HCT116 (cell line): ENCODE measurements around the gene KRTAP1-3. TPM values are rescaled to one million over a fixed set of nuclear protein-coding genes. Genes with fewer than 3 reads are reported as not detected.

Source experiments
- ATAC-seq: fragments of 200-7000 bp; cut with Tn5 transposase; 2 replicates; pipeline ENCODE4 v1.9.1; 2020; ENCODE audit warnings: mild to moderate bottlenecking, moderate library complexity
- BruUV-seq: library from RNA; stranded (reverse); fragments of 400-500 nt; replicated peaks from 2 replicates; lab custom pipeline; 2021; lab: Mats Ljungman, UMichigan
- CTCF ChIA-PET: fragments of 300-600 bp; sonication (Branson Sonifier 250); formaldehyde crosslinking; loops from one replicate; lab custom pipeline; 2021; ENCODE audit warnings: antibody characterized with exemption; lab: Charles Lee
- POLR2A ChIA-PET: fragments of 300-600, 350-600 bp; sonication (Branson Sonifier 250); formaldehyde crosslinking; loops from one replicate; lab custom pipeline; 2021; ENCODE audit warnings: antibody characterized with exemption; lab: Charles Lee
- RAD21 ChIA-PET, 2 experiments: fragments of 300-600 bp; sonication (Branson Sonifier 250); formaldehyde crosslinking; loops; one replicate each; lab custom pipeline; 2023; ENCODE audit warnings: low total read pairs in 2 of 2; ENCODE audit not compliant: uncharacterized antibody in 2 of 2, unreplicated experiment in 2 of 2, low non-redundant PET in 1 of 2; lab: Charles Lee
- DNase-seq: peaks from one replicate; pipeline ENCODE4 v3.0.0-alpha.2; 2010; ENCODE audit warnings: low read depth, low spot score
- H2AFZ ChIP-seq: fragments of 200-600 bp; shearing (Covaris generic), sonication (generic); 2 replicates; pipeline ENCODE4 v1.6.1; 2017; ENCODE audit warnings: low read depth, mixed run types, mixed read lengths, antibody characterized with exemption, low read length; ENCODE audit not compliant: poor library complexity, severe bottlenecking
- H3K27ac ChIP-seq: 2 replicates; pipeline ENCODE4 v1.5.1; 2012; ENCODE audit warnings: low read depth, low read length
- H3K27me3 ChIP-seq: fragments of 200-600 bp; sonication (generic); 2 replicates; pipeline ENCODE4 v1.6.1; 2016; ENCODE audit warnings: mixed run types, low read length, mixed read lengths; ENCODE audit not compliant: insufficient read depth
- H3K36me3 ChIP-seq, 2 experiments: fragments of 200-500 bp in 1 of 2; fragments of 200-600 bp in 1 of 2; sonication (Bioruptor generic) in 1 of 2; sonication (generic) in 1 of 2; 2 replicates each; pipeline versions ENCODE4 v1.5.1 to v1.6.1; 2014 to 2016; ENCODE audit warnings: low read length in 2 of 2, inconsistent platforms in 1 of 2, mixed read lengths in 1 of 2, mixed run types in 1 of 2; ENCODE audit not compliant: insufficient read depth in 2 of 2, control insufficient read depth in 1 of 2
- H3K4me1 ChIP-seq, 2 experiments: fragments of 200-600 bp in 1 of 2; sonication (generic) in 1 of 2; 2 replicates each; pipeline versions ENCODE4 v1.5.1 to v1.6.1; 2012 to 2017; ENCODE audit warnings: low read length in 2 of 2, inconsistent platforms in 1 of 2, mild to moderate bottlenecking in 1 of 2, mixed read lengths in 1 of 2, mixed run types in 1 of 2, moderate library complexity in 1 of 2; ENCODE audit not compliant: insufficient read depth in 2 of 2, control insufficient read depth in 1 of 2
- H3K4me2 ChIP-seq: fragments of 200-600 bp; sonication (generic); 2 replicates; pipeline ENCODE4 v1.6.1; 2017; ENCODE audit warnings: mixed run types, low read length, mixed read lengths
- H3K4me3 ChIP-seq, 2 experiments: fragments of 200-600 bp in 1 of 2; sonication (generic) in 1 of 2; replicated peaks in 1 of 2; 2 replicates each; pipeline ENCODE4 v1.5.1; 2011 to 2016; ENCODE audit warnings: low read length in 2 of 2, control low read depth in 1 of 2, low read depth in 1 of 2, mild to moderate bottlenecking in 1 of 2, mixed read lengths in 1 of 2, mixed run types in 1 of 2
- H3K79me2 ChIP-seq: fragments of 200-600 bp; sonication (generic); 2 replicates; pipeline ENCODE4 v1.6.1; 2017; ENCODE audit warnings: mild to moderate bottlenecking, mixed run types, low read length, moderate library complexity, mixed read lengths; ENCODE audit not compliant: insufficient read depth
- H3K9ac ChIP-seq: fragments of 200-600 bp; sonication (generic); 2 replicates; pipeline ENCODE4 v1.6.1; 2016; ENCODE audit warnings: low read length, mixed read lengths
- H3K9me2 ChIP-seq: fragments of 200-600 bp; sonication (generic), shearing (Covaris generic); 2 replicates; pipeline ENCODE4 v1.6.1; 2017; ENCODE audit warnings: mixed run types, mild to moderate bottlenecking, moderate library complexity; ENCODE audit not compliant: insufficient read depth
- H3K9me3 ChIP-seq, 2 experiments: fragments of 200-500 bp in 1 of 2; fragments of 200-600 bp in 1 of 2; sonication (Bioruptor generic) in 1 of 2; sonication (generic) in 1 of 2; 2 replicates each; pipeline ENCODE4 v1.6.1; 2014 to 2017; ENCODE audit warnings: low read length in 2 of 2, mixed read lengths in 2 of 2, inconsistent platforms in 1 of 2, low read depth in 1 of 2, mild to moderate bottlenecking in 1 of 2, mixed run types in 1 of 2, moderate library complexity in 1 of 2; ENCODE audit not compliant: control insufficient read depth in 1 of 2, insufficient read depth in 1 of 2
- H4K20me1 ChIP-seq: fragments of 200-600 bp; sonication (generic), shearing (Covaris generic); 2 replicates; pipeline ENCODE4 v1.6.1; 2017; ENCODE audit warnings: mixed run types, mild to moderate bottlenecking, moderate library complexity; ENCODE audit not compliant: insufficient read depth
- CEBPB ChIP-seq: IDR thresholded peaks from 2 replicates; pipeline ENCODE4 v1.6.1; 2012; ENCODE audit warnings: low read depth
- ELF1 ChIP-seq: IDR thresholded peaks from 2 replicates; pipeline ENCODE4 v1.6.1; 2012; ENCODE audit warnings: low read depth, borderline replicate concordance
- EZH2 ChIP-seq: fragments of 200-600 bp; sonication (generic); IDR thresholded peaks from 2 replicates; pipeline ENCODE4 v1.6.1; 2017; ENCODE audit warnings: antibody characterized with exemption, mixed run types
- EZH2phosphoT487 ChIP-seq: fragments of 200-600 bp; IDR thresholded peaks from 2 replicates; pipeline ENCODE4 v1.6.1; 2018; ENCODE audit warnings: antibody characterized with exemption, borderline replicate concordance
- SIN3A ChIP-seq: IDR thresholded peaks from 2 replicates; pipeline ENCODE4 v1.6.1; 2012; ENCODE audit warnings: low read depth
- TCF7L2 ChIP-seq: IDR thresholded peaks from 2 replicates; pipeline ENCODE4 v1.7.0; 2011; ENCODE audit warnings: borderline replicate concordance, inconsistent platforms; ENCODE audit not compliant: insufficient read depth, insufficient read length; ENCODE audit errors: extremely low read depth
- YY1 ChIP-seq: IDR thresholded peaks from 2 replicates; pipeline ENCODE4 v1.6.1; 2011; ENCODE audit warnings: low read length, low read depth, moderate library complexity, mild to moderate bottlenecking; ENCODE audit not compliant: insufficient replicate concordance; ENCODE audit errors: extremely low read depth
- ZNF274 ChIP-seq: fragments of 200-500 bp; sonication (Bioruptor generic); IDR thresholded peaks from 2 replicates; pipeline ENCODE4 v1.6.1; 2014; ENCODE audit warnings: mild to moderate bottlenecking, low read depth, low read length, inconsistent platforms
- intact Hi-C: fragments of 100-400 bp; cut with micrococcal nuclease; formaldehyde crosslinking; loops from 2 replicates; pipeline ENCODE4 v1.10.0; 2022
- total RNA-seq: library from RNA; stranded (reverse); gene quantifications from one replicate; pipeline ENCODE4 v1.2.1, GENCODE V29; 2021; ENCODE audit not compliant: unreplicated experiment
- TF ChIP-seq, protein P1 (sequence below), 3 experiments: fragments of 200-600 bp in 1 of 3; sonication (generic) in 1 of 3; IDR thresholded peaks in 2 of 3; conservative IDR thresholded peaks in 1 of 3; 2 replicates each; pipeline ENCODE4 v1.5.1; 2012 to 2017; ENCODE audit warnings: low read depth in 2 of 3, low read length in 2 of 3, antibody characterized with exemption in 1 of 3, borderline replicate concordance in 1 of 3, control low read depth in 1 of 3, mild to moderate bottlenecking in 1 of 3, mixed read lengths in 1 of 3, mixed run types in 1 of 3, moderate library complexity in 1 of 3; ENCODE audit not compliant: insufficient read depth in 1 of 3
- TF ChIP-seq, protein P2 (sequence below): IDR thresholded peaks from 2 replicates; pipeline ENCODE4 v1.6.1; 2012
- TF ChIP-seq, protein P3 (sequence below): IDR thresholded peaks from 2 replicates; pipeline ENCODE4 v1.6.1; 2012; ENCODE audit warnings: low read depth

The KRTAP1-3 gene
- total RNA-seq, 1 experiment from 2014 or later: not detected

DNA sequence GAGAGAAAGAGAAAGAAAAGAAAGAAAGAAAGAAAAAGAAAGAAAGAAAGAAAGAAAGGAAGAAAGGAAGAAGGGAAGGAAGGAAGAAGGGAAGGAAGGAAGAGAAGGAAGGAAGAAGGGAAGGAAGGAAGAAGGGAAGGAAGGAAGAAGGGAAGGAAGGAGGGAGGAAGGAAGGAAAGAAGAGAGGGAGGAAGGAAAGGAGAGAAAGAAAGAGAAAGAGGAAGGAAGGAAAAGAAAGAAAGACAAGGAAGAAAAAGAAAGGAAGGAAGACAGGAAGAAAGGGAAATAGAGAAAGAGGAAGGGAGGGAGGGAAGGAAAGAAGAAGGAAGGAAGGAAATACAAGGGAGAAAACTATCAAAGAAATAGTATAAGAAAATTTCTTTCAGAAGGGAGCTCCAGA is 42.1 kb upstream of the KRTAP1-3 start:
- Histone ChIP-seq H3K4me2 (no peak overlapping the region), H3K79me2 (peaks cover 80% of the 10 kb centered on the region), H2AFZ (no peak overlapping the region), H3K9ac (no peak overlapping the region), H3K36me3 (peaks cover 0 to 76% of the 10 kb centered on the region in 2 experiments; a peak in 2 of 4 replicates), H3K27me3 (no peaks in the 10 kb centered on the region), H3K4me1 (peaks cover 0 to 58% of the 10 kb centered on the region in 2 experiments; a peak in 2 of 4 replicates), H3K9me3 (no peaks in the 10 kb centered on the region), H3K4me3 (no peak overlapping the region), H3K27ac (no peak overlapping the region), H3K9me2 (no peaks in the 10 kb centered on the region), H4K20me1 (no peaks in the 10 kb centered on the region)
- ChIA-PET RAD21 (no interaction called here), CTCF (no interaction called here), POLR2A (no interaction called here)
- intact Hi-C loops: no loop called here
- BruUV-seq: no TSS peak
- TF ChIP-seq SIN3A: no peak
- no peak for TF ChIP-seq ELF1
- TF ChIP-seq EZH2phosphoT487: no peak
- TF ChIP-seq, protein P1, sequence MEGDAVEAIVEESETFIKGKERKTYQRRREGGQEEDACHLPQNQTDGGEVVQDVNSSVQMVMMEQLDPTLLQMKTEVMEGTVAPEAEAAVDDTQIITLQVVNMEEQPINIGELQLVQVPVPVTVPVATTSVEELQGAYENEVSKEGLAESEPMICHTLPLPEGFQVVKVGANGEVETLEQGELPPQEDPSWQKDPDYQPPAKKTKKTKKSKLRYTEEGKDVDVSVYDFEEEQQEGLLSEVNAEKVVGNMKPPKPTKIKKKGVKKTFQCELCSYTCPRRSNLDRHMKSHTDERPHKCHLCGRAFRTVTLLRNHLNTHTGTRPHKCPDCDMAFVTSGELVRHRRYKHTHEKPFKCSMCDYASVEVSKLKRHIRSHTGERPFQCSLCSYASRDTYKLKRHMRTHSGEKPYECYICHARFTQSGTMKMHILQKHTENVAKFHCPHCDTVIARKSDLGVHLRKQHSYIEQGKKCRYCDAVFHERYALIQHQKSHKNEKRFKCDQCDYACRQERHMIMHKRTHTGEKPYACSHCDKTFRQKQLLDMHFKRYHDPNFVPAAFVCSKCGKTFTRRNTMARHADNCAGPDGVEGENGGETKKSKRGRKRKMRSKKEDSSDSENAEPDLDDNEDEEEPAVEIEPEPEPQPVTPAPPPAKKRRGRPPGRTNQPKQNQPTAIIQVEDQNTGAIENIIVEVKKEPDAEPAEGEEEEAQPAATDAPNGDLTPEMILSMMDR (IDR thresholded peaks at IDR 0.05 in 2 of 3, conservative IDR thresholded peaks at IDR 0.05 in 1 of 3; ENCODE audit: borderline replicate concordance in 1 of 3, insufficient read depth in 1 of 3, low read depth in 2 of 3, low read length in 2 of 3): no peak
- TF ChIP-seq YY1: no peak
- TF ChIP-seq, protein P2, sequence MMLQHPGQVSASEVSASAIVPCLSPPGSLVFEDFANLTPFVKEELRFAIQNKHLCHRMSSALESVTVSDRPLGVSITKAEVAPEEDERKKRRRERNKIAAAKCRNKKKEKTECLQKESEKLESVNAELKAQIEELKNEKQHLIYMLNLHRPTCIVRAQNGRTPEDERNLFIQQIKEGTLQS: no peak
- DNase-seq: no peak
- no peak for ATAC-seq

DNA sequence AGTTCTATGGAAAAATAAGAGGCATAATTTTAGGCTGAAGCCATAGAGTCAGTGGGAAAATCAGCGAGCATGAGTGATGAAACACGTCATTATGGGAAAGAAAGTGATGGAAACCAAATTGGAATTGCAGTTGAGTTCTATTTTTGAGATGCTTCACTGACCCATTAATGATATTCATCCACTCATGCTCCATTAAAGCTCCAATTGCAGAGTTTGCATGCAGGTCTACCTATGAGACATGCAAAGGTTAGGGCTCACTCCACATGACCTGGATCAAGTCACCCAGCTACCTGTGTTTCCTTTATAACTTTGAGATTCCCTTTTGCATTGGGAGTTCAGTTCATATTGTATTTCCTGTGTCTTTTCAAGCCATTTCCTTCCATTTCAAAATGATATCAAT is 39.0 kb upstream of the KRTAP1-3 start:
- ChIA-PET CTCF (no interaction called here), POLR2A (no interaction called here), RAD21 (no interaction called here)
- Histone ChIP-seq H3K9ac (no peak overlapping the region), H4K20me1 (no peaks in the 10 kb centered on the region), H3K9me3 (no peaks in the 10 kb centered on the region), H2AFZ (no peak overlapping the region), H3K4me2 (no peak overlapping the region), H3K4me3 (no peak overlapping the region), H3K4me1 (peaks cover 0 to 51% of the 10 kb centered on the region in 2 experiments; a peak in 2 of 4 replicates), H3K79me2 (peaks cover 57% of the 10 kb centered on the region), H3K36me3 (peaks cover 0 to 84% of the 10 kb centered on the region in 2 experiments; a peak in 2 of 4 replicates), H3K27me3 (no peaks in the 10 kb centered on the region), H3K9me2 (no peaks in the 10 kb centered on the region), H3K27ac (no peak overlapping the region)
- intact Hi-C loops: no loop called here
- TF ChIP-seq TCF7L2: no peak
- no peak for TF ChIP-seq EZH2
- no peak for TF ChIP-seq CEBPB
- TF ChIP-seq ZNF274: no peak
- TF ChIP-seq, protein P3, sequence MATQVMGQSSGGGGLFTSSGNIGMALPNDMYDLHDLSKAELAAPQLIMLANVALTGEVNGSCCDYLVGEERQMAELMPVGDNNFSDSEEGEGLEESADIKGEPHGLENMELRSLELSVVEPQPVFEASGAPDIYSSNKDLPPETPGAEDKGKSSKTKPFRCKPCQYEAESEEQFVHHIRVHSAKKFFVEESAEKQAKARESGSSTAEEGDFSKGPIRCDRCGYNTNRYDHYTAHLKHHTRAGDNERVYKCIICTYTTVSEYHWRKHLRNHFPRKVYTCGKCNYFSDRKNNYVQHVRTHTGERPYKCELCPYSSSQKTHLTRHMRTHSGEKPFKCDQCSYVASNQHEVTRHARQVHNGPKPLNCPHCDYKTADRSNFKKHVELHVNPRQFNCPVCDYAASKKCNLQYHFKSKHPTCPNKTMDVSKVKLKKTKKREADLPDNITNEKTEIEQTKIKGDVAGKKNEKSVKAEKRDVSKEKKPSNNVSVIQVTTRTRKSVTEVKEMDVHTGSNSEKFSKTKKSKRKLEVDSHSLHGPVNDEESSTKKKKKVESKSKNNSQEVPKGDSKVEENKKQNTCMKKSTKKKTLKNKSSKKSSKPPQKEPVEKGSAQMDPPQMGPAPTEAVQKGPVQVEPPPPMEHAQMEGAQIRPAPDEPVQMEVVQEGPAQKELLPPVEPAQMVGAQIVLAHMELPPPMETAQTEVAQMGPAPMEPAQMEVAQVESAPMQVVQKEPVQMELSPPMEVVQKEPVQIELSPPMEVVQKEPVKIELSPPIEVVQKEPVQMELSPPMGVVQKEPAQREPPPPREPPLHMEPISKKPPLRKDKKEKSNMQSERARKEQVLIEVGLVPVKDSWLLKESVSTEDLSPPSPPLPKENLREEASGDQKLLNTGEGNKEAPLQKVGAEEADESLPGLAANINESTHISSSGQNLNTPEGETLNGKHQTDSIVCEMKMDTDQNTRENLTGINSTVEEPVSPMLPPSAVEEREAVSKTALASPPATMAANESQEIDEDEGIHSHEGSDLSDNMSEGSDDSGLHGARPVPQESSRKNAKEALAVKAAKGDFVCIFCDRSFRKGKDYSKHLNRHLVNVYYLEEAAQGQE: no peak
- no peak for TF ChIP-seq ELF1
- ATAC-seq (no peak), DNase-seq (no peak)
- BruUV-seq: no TSS peak
